ENCODE results near the gene MAP7D1.

DNA sequence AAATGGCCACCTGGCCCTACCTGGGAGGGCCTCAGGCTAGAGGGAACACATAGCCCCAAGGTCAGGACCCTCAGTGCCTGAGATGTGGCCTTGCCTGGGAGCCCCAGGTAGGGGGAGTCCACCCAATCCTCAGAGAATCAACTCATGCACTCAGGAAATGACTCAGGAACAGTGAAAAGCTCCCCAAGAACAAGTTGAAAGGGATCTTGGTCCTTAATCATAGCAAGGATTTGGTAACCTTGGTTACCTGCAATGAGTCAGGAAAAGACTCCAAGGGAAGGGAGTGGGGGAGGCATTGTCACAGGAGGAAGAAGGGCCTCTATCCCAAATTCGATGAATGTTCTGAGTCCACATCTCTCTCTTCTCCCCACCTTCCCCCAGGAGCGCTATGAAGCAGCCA, 17.0 kb downstream of the MAP7D1 start:
- TF ChIP-seq, protein P1, sequence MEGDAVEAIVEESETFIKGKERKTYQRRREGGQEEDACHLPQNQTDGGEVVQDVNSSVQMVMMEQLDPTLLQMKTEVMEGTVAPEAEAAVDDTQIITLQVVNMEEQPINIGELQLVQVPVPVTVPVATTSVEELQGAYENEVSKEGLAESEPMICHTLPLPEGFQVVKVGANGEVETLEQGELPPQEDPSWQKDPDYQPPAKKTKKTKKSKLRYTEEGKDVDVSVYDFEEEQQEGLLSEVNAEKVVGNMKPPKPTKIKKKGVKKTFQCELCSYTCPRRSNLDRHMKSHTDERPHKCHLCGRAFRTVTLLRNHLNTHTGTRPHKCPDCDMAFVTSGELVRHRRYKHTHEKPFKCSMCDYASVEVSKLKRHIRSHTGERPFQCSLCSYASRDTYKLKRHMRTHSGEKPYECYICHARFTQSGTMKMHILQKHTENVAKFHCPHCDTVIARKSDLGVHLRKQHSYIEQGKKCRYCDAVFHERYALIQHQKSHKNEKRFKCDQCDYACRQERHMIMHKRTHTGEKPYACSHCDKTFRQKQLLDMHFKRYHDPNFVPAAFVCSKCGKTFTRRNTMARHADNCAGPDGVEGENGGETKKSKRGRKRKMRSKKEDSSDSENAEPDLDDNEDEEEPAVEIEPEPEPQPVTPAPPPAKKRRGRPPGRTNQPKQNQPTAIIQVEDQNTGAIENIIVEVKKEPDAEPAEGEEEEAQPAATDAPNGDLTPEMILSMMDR (IDR thresholded peaks at IDR 0.05), result no peak
- no peak for TF ChIP-seq POLR2A (IDR thresholded peaks at IDR 0.05)
- TF ChIP-seq POLR2AphosphoS5 (IDR thresholded peaks at IDR 0.05), result no peak
